Endothelial cell of umbilical vein (primary cell): ENCODE data around the gene LLGL2. TPM values are rescaled to one million over a fixed set of nuclear protein-coding genes. Genes with fewer than 3 reads are reported as not detected.

Experiments used
- BruUV-seq: library from RNA; stranded (reverse); fragments of 400-500 nt; replicated peaks from 2 replicates; lab custom pipeline; 2021; lab: Mats Ljungman, UMichigan
- CTCF ChIA-PET: fragments of 300-600, 350-600 bp; sonication (Branson Sonifier 250); formaldehyde crosslinking; loops from one replicate; lab custom pipeline; 2021; ENCODE audit warnings: antibody characterized with exemption, inconsistent platforms; lab: Charles Lee
- POLR2A ChIA-PET: fragments of 300-600, 350-600 bp; sonication (Branson Sonifier 250); formaldehyde crosslinking; loops from one replicate; lab custom pipeline; 2021; ENCODE audit warnings: antibody characterized with exemption, inconsistent platforms; lab: Charles Lee
- DNase-seq: peaks from one replicate; pipeline ENCODE4 v3.0.0-alpha.2; 2011; ENCODE audit warnings: low read depth, low spot score
- FAIRE-seq: peaks from 2 replicates; lab custom pipeline; 2011; peaks lifted over from hg19 to GRCh38; lab: Jason Lieb, UNC
- H2AFZ ChIP-seq: 2 replicates; pipeline ENCODE4 v1.6.0; 2012; ENCODE audit warnings: low read depth, low read length, control low read depth, inconsistent platforms
- H3K27ac ChIP-seq: 2 replicates; pipeline ENCODE4 v1.5.1; 2011; ENCODE audit warnings: low read depth, mild to moderate bottlenecking, control low read depth, low read length, moderate library complexity; ENCODE audit not compliant: insufficient read depth
- H3K27me3 ChIP-seq, 2 experiments: 2 replicates each; pipeline versions ENCODE4 v1.6.0 to v1.6.1; 2011; ENCODE audit warnings: low read length in 2 of 2, mixed read lengths in 1 of 2; ENCODE audit not compliant: control insufficient read depth in 2 of 2, insufficient read depth in 2 of 2
- H3K36me3 ChIP-seq, 2 experiments: 2 replicates in 1 of 2; 3 replicates in 1 of 2; pipeline ENCODE4 v1.5.1; 2011; ENCODE audit warnings: low read length in 2 of 2, mild to moderate bottlenecking in 1 of 2, moderate library complexity in 1 of 2; ENCODE audit not compliant: control insufficient read depth in 2 of 2, insufficient read depth in 2 of 2; ENCODE audit errors: extremely low read depth in 1 of 2
- H3K4me1 ChIP-seq: 3 replicates; pipeline ENCODE4 v1.5.1; 2011; ENCODE audit warnings: mild to moderate bottlenecking, low read length; ENCODE audit not compliant: control insufficient read depth, insufficient read depth; ENCODE audit errors: extremely low read depth
- H3K4me2 ChIP-seq: 2 replicates; pipeline ENCODE4 v1.6.1; 2011; ENCODE audit warnings: low read length, control low read depth, mixed read lengths; ENCODE audit not compliant: insufficient read depth
- H3K4me3 ChIP-seq, 3 experiments: fragments of 200-600 bp in 1 of 3; sonication (generic), shearing (Covaris generic) in 1 of 3; replicated peaks in 1 of 3; 2 replicates each; pipeline ENCODE4 v1.5.1; 2011 to 2016; ENCODE audit warnings: control low read depth in 3 of 3, low read length in 3 of 3, mild to moderate bottlenecking in 2 of 3, inconsistent platforms in 1 of 3, low read depth in 1 of 3, moderate library complexity in 1 of 3; ENCODE audit not compliant: insufficient read depth in 1 of 3
- H3K79me2 ChIP-seq: 2 replicates; pipeline ENCODE4 v1.6.0; 2012; ENCODE audit warnings: low read length, inconsistent platforms; ENCODE audit not compliant: control insufficient read depth, insufficient read depth
- H3K9ac ChIP-seq: replicated peaks from 2 replicates; pipeline ENCODE3; 2011; ENCODE audit warnings: low read length, control low read depth; ENCODE audit not compliant: insufficient read depth; ENCODE audit errors: extremely low read depth
- H3K9me1 ChIP-seq: replicated peaks from 3 replicates; pipeline ENCODE4 v1.6.0; 2011; ENCODE audit warnings: mild to moderate bottlenecking, low read length; ENCODE audit not compliant: control insufficient read depth, insufficient read depth; ENCODE audit errors: extremely low read depth
- H3K9me3 ChIP-seq: replicated peaks from 2 replicates; pipeline ENCODE4 v1.5.1; 2012; ENCODE audit warnings: low read length, inconsistent platforms; ENCODE audit not compliant: control insufficient read depth, insufficient read depth
- H4K20me1 ChIP-seq: replicated peaks from 2 replicates; pipeline ENCODE3; 2011; ENCODE audit warnings: mild to moderate bottlenecking, low read length; ENCODE audit not compliant: control insufficient read depth, insufficient read depth; ENCODE audit errors: extremely low read depth
- CTCF ChIP-seq, 2 donors: IDR thresholded peaks; 1 replicate in 1 of 2; 2 replicates in 1 of 2; pipeline ENCODE4 v1.5.1; 2011; ENCODE audit warnings: low read length in 2 of 2, mild to moderate bottlenecking in 2 of 2, moderate library complexity in 2 of 2, control low read depth in 1 of 2, inconsistent platforms in 1 of 2, low read depth in 1 of 2; ENCODE audit not compliant: insufficient read depth in 1 of 2; ENCODE audit errors: extremely low read depth in 1 of 2
- EZH2 ChIP-seq: IDR thresholded peaks from 2 replicates; pipeline ENCODE4 v1.6.1; 2012; ENCODE audit warnings: borderline replicate concordance, low read depth, mild to moderate bottlenecking, moderate library complexity, low read length, inconsistent platforms; ENCODE audit not compliant: severe bottlenecking
- FOS ChIP-seq: IDR thresholded peaks from 2 replicates; pipeline ENCODE4 v1.6.1; 2011; ENCODE audit warnings: mild to moderate bottlenecking, low read length, moderate library complexity, borderline replicate concordance; ENCODE audit not compliant: insufficient read depth
- GATA2 ChIP-seq: IDR thresholded peaks from 2 replicates; pipeline ENCODE4 v1.7.0; 2011; ENCODE audit warnings: low read depth, mild to moderate bottlenecking, moderate library complexity, mixed read lengths, low read length; ENCODE audit not compliant: insufficient read length, insufficient read depth
- JUN ChIP-seq: IDR thresholded peaks from 2 replicates; pipeline ENCODE4 v1.6.1; 2011; ENCODE audit warnings: borderline replicate concordance, low read depth; ENCODE audit not compliant: insufficient read length, insufficient read depth
- MAX ChIP-seq: IDR thresholded peaks from 2 replicates; pipeline ENCODE4 v1.6.1; 2011; ENCODE audit not compliant: insufficient read depth, insufficient read length
- MYC ChIP-seq: IDR thresholded peaks from one replicate; pipeline ENCODE4 v1.6.1; 2011; ENCODE audit warnings: mild to moderate bottlenecking, low read depth, low read length
- POLR2A ChIP-seq: IDR thresholded peaks from 2 replicates; pipeline ENCODE4 v1.6.1; 2012; ENCODE audit warnings: low read depth, mild to moderate bottlenecking, control low read depth, low read length
- POLR2AphosphoS5 ChIP-seq: IDR thresholded peaks from 2 replicates; pipeline ENCODE4 v1.6.1; 2012; ENCODE audit warnings: low read depth, mild to moderate bottlenecking, control low read depth, low read length, moderate library complexity; ENCODE audit not compliant: insufficient read depth
- dilution Hi-C: fragments of 300-500 bp; cut with MboI; formaldehyde crosslinking; loops from one replicate; pipeline ENCODE4 v1.15.0; 2019; ENCODE audit warnings: low sequenced_read_pairs; ENCODE audit not compliant: extremely low pct_ligation_motif_present
- intact Hi-C: fragments of 100-400 bp; cut with micrococcal nuclease; formaldehyde crosslinking; loops from one replicate; pipeline ENCODE4 v1.10.0; 2022
- polyA plus RNA-seq, 4 experiments: library from polyadenylated mRNA; depleted of rRNA in 3 of 4; stranded (reverse) in 3 of 4; unstranded in 1 of 4; fragments of >200 nt; gene quantifications; 2 replicates each; pipeline versions ENCODE4 v1.2.1 to v1.2.3, GENCODE V29; 2011 to 2012; ENCODE audit warnings: missing spikeins in 1 of 4
- total RNA-seq: library from RNA; stranded (reverse); gene quantifications from 2 replicates; pipeline ENCODE4 v1.2.3, GENCODE V29; 2021

Gene LLGL2
- total and polyA plus RNA-seq, 2 donors (not counting 3 experiments of a cell fraction or from before 2014, with no cell fraction given) = 5.3 to 5.4 TPM

GRCh38 chr17:75607086-75607485 is 81.6 kb downstream of the LLGL2 start:
- no peak for DNase-seq
- H3K9me3 ChIP-seq = no peaks in the 10 kb centered on the region
- no peaks in the 10 kb centered on the region for H3K36me3 ChIP-seq
- no peaks in the 10 kb centered on the region for H3K79me2 ChIP-seq
- H4K20me1 ChIP-seq = no peaks in the 10 kb centered on the region
- no peak overlapping the region for H3K4me2 ChIP-seq
- H3K9ac ChIP-seq = no peak overlapping the region
- no peaks in the 10 kb centered on the region for H3K9me1 ChIP-seq
- H2AFZ ChIP-seq = no peak overlapping the region
- CTCF ChIA-PET = interaction anchor here (1.2 to 1.3 kb wide), 2 partner anchors 26 to 68 kb away, joined by 3 to 5 read pairs; partner anchors contain the start of gene SMIM5
- no peaks in the 10 kb centered on the region for H3K27me3 ChIP-seq
- TF ChIP-seq POLR2A = no peak
- no peak for TF ChIP-seq MYC
- intact Hi-C loops (no loop called here), dilution Hi-C loops (no loop called here)
- POLR2A ChIA-PET = no interaction called here
- no peak for FAIRE-seq
- no peak overlapping the region for H3K27ac ChIP-seq
- no peaks in the 10 kb centered on the region for H3K4me1 ChIP-seq
- no peak overlapping the region for H3K4me3 ChIP-seq
- no TSS peak for BruUV-seq

GRCh38 chr17:75610103-75610984 is 84.8 kb downstream of the LLGL2 start:
- Histone ChIP-seq H3K4me2 (no peak overlapping the region), H3K27ac (no peak overlapping the region), H3K4me3 (no peak overlapping the region), H4K20me1 (no peaks in the 10 kb centered on the region), H3K9ac (no peak overlapping the region), H3K27me3 (no peaks in the 10 kb centered on the region), H3K4me1 (no peaks in the 10 kb centered on the region), H3K9me3 (no peaks in the 10 kb centered on the region), H3K79me2 (no peaks in the 10 kb centered on the region), H2AFZ (no peak overlapping the region), H3K9me1 (no peaks in the 10 kb centered on the region), H3K36me3 (no peaks in the 10 kb centered on the region)
- FAIRE-seq (no peak), DNase-seq (no peak)
- BruUV-seq = no TSS peak
- ChIA-PET POLR2A (no interaction called here), CTCF (interaction anchor here (0.6 to 9.8 kb wide), 7 partner anchors 9 to 140 kb away, joined by 3 to 65 read pairs (median 4); partner anchors contain the start of gene SMIM5)
- intact Hi-C loops = no loop called here
- dilution Hi-C loops = no loop called here
- TF ChIP-seq MYC = no peak
- no peak for TF ChIP-seq EZH2
- no peak for TF ChIP-seq JUN
- no peak for TF ChIP-seq FOS
- TF ChIP-seq GATA2 = no peak
- no peak for TF ChIP-seq MAX
- TF ChIP-seq POLR2AphosphoS5 = no peak
- TF ChIP-seq POLR2A = no peak
- no peak for TF ChIP-seq CTCF (IDR thresholded peaks at IDR 0.05; ENCODE audit: extremely low read depth in 1 of 2, insufficient read depth in 1 of 2, low read depth in 1 of 2, low read length in 2 of 2)
